Measurements from ENCODE around the gene MAGI3.

The MAGI3 gene

DNA sequence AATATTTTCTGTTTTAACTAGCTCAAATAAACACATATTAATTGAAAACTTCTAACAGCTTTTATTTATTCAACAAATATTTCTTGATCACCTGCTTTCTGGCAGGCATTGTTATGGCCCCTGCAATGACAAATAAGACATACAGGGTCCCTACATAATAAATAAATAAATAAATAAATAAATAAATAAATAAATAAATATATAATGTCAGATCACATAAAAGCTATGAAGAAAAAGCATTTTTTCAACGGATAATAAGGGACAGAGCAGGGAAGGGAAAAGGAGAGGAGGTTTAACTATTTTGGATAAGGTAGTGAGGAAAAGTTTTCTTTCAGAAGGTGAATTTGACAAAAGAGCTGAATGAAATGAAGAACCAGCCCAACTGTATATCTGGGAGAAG lies 115.0 kb downstream of the MAGI3 start (continued):
- TF ChIP-seq, protein P1, sequence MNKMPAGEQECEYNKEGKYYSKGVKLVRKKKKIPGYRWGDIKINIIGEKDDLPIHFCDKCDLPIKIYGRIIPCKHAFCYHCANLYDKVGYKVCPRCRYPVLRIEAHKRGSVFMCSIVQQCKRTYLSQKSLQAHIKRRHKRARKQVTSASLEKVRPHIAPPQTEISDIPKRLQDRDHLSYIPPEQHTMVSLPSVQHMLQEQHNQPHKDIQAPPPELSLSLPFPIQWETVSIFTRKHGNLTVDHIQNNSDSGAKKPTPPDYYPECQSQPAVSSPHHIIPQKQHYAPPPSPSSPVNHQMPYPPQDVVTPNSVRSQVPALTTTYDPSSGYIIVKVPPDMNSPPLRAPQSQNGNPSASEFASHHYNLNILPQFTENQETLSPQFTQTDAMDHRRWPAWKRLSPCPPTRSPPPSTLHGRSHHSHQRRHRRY (tag by site-specific recombination; IDR thresholded peaks at IDR 0.05): no peak
- TF ChIP-seq ZNF202 (tag by site-specific recombination; IDR thresholded peaks at IDR 0.05; ENCODE audit: borderline replicate concordance) (peak; percentile 66; the same call in 1 of the 2 replicates), WT1 (tag by site-specific recombination; IDR thresholded peaks at IDR 0.05) (no peak), ZSCAN30 (tag by site-specific recombination; IDR thresholded peaks at IDR 0.05) (no peak)
- TF ChIP-seq, protein P2, sequence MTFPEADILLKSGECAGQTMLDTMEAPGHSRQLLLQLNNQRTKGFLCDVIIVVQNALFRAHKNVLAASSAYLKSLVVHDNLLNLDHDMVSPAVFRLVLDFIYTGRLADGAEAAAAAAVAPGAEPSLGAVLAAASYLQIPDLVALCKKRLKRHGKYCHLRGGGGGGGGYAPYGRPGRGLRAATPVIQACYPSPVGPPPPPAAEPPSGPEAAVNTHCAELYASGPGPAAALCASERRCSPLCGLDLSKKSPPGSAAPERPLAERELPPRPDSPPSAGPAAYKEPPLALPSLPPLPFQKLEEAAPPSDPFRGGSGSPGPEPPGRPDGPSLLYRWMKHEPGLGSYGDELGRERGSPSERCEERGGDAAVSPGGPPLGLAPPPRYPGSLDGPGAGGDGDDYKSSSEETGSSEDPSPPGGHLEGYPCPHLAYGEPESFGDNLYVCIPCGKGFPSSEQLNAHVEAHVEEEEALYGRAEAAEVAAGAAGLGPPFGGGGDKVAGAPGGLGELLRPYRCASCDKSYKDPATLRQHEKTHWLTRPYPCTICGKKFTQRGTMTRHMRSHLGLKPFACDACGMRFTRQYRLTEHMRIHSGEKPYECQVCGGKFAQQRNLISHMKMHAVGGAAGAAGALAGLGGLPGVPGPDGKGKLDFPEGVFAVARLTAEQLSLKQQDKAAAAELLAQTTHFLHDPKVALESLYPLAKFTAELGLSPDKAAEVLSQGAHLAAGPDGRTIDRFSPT (tag by site-specific recombination; IDR thresholded peaks at IDR 0.05): no peak
- TF ChIP-seq, protein P3, sequence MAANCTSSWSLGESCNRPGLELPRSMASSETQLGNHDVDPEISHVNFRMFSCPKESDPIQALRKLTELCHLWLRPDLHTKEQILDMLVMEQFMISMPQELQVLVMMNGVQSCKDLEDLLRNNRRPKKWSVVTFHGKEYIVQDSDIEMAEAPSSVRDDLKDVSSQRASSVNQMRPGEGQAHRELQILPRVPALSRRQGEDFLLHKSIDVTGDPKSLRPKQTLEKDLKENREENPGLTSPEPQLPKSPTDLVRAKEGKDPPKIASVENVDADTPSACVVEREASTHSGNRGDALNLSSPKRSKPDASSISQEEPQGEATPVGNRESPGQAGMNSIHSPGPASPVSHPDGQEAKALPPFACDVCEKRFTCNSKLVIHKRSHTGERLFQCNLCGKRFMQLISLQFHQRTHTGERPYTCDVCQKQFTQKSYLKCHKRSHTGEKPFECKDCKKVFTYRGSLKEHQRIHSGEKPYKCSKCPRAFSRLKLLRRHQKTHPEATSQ (tag by site-specific recombination; IDR thresholded peaks at IDR 0.05): no peak

DNA sequence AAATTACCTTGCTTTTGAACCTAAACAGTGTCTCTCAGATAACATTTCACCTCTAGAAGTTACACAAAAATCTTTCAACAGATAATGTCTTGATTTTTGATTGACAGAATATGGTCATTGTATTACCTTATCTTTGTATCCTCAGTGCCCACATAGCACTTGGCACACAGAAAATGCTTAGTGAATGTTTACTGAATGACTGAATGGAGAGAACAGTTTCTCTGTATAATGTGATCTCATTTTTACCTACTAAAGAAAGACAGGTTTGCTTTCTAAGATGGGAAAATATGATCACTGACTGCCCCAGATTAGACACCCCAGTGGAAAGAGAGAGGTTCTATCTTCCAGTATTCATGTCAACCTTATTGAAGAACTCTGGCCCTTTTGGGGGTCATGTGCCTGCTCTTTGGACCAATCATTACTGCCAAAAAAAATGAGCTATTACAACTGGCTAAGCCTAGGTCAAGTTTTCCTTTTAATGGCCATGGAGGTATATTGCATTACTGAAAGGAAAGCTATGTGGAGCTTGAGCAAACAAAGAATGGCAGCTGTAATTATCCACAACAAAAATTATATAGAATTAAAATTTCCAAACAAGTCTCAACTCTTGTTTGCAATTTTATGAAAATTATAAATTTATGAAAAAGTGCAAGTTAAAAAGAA lies 117.4 kb downstream of the MAGI3 start:
- ChIA-PET POLR2A (interaction anchor here (1.3 kb wide), 1 partner anchor 26 kb away, joined by 3 read pairs; no protein-coding TSS in a partner anchor), CTCF (interaction anchor here (0.7 kb wide), 1 partner anchor 699 kb away, joined by 5 read pairs; no protein-coding TSS in a partner anchor)
- Histone ChIP-seq H3K4me3 (ENCODE audit: low read depth, low read length) (no peak overlapping the region), H3K9me3 (ENCODE audit: control insufficient read depth, insufficient read depth, low read depth, low read length) (no peaks in the 10 kb centered on the region; the same call in 1 of the 2 replicates), H3K36me3 (ENCODE audit: control insufficient read depth in 2 of 2, insufficient read depth in 1 of 2, low read length in 2 of 2) (no peaks in the 10 kb centered on the region), H3K4me1 (ENCODE audit: control insufficient read depth, insufficient read depth, low read length) (no peaks in the 10 kb centered on the region; the same call in 1 of the 2 replicates), H3K27ac (ENCODE audit: extremely low read depth, low read depth, low read length) (no peak overlapping the region)
- TF ChIP-seq ZNF830 (tag by site-specific recombination; IDR thresholded peaks at IDR 0.05; ENCODE audit: low read depth) (no peak), ZNF184 (tag by site-specific recombination; IDR thresholded peaks at IDR 0.05) (no peak), ZNF791 (tag by site-specific recombination; IDR thresholded peaks at IDR 0.05) (no peak), ZNF558 (tag by site-specific recombination; IDR thresholded peaks at IDR 0.05) (no peak), ZNF133 (tag by site-specific recombination; IDR thresholded peaks at IDR 0.05) (no peak), ZNF664 (tag by site-specific recombination; IDR thresholded peaks at IDR 0.05) (no peak), ZNF514 (tag by site-specific recombination; IDR thresholded peaks at IDR 0.05) (no peak)
- TF ChIP-seq, protein P4, sequence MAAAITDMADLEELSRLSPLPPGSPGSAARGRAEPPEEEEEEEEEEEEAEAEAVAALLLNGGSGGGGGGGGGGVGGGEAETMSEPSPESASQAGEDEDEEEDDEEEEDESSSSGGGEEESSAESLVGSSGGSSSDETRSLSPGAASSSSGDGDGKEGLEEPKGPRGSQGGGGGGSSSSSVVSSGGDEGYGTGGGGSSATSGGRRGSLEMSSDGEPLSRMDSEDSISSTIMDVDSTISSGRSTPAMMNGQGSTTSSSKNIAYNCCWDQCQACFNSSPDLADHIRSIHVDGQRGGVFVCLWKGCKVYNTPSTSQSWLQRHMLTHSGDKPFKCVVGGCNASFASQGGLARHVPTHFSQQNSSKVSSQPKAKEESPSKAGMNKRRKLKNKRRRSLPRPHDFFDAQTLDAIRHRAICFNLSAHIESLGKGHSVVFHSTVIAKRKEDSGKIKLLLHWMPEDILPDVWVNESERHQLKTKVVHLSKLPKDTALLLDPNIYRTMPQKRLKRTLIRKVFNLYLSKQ (tag by site-specific recombination; IDR thresholded peaks at IDR 0.05; ENCODE audit: borderline replicate concordance): no peak

DNA sequence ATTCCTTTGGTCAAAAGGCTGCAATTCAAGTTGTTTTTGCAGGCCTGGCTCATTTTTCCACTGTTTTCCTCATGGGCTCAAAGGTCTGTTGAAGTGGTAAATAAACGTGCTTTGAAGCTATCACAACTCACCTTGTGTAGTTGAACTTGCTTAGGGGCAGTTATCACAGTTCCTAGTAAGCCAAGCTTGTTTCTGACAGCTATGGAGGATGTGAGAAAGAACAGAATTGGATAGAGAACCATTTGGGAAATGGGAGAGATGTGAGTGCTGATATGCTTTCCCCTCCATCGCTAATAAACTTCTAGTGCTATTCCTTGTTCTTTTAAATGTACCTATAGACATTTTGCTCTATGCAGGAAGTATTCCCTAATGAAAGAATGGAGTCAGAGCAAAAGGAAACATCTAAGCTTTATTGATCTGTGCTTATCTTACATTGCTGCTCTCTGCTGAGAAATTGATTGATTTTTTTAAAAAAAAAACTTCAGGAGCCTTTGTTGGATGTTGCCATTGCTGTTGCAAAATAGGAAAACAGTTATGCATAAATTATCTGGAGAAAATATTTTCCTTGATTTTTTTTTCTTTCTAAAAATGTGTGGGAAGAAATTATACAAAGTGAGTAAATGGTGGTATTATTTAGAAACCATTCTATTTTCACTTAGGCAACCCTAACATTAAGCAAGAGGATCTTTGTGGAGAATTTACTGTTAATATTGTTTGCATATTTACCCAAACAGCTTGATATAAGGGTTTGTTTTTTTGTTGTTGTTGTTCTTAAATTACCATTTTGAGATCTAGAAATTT lies 118.2 kb downstream of the MAGI3 start:
- POLR2A ChIA-PET: interaction anchor here (1.3 kb wide), 1 partner anchor 25 kb away, joined by 3 read pairs; no protein-coding TSS in a partner anchor
- TF ChIP-seq ZNF624 (tag by site-specific recombination; IDR thresholded peaks at IDR 0.05) (no peak), ZNF121 (tag by site-specific recombination; IDR thresholded peaks at IDR 0.05) (no peak), SALL2 (tag by site-specific recombination; IDR thresholded peaks at IDR 0.05; ENCODE audit: borderline replicate concordance) (no peak)
- TF ChIP-seq, protein P5, sequence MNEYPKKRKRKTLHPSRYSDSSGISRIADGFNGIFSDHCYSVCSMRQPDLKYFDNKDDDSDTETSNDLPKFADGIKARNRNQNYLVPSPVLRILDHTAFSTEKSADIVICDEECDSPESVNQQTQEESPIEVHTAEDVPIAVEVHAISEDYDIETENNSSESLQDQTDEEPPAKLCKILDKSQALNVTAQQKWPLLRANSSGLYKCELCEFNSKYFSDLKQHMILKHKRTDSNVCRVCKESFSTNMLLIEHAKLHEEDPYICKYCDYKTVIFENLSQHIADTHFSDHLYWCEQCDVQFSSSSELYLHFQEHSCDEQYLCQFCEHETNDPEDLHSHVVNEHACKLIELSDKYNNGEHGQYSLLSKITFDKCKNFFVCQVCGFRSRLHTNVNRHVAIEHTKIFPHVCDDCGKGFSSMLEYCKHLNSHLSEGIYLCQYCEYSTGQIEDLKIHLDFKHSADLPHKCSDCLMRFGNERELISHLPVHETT (tag by site-specific recombination; IDR thresholded peaks at IDR 0.05): no peak
- TF ChIP-seq, protein P6, sequence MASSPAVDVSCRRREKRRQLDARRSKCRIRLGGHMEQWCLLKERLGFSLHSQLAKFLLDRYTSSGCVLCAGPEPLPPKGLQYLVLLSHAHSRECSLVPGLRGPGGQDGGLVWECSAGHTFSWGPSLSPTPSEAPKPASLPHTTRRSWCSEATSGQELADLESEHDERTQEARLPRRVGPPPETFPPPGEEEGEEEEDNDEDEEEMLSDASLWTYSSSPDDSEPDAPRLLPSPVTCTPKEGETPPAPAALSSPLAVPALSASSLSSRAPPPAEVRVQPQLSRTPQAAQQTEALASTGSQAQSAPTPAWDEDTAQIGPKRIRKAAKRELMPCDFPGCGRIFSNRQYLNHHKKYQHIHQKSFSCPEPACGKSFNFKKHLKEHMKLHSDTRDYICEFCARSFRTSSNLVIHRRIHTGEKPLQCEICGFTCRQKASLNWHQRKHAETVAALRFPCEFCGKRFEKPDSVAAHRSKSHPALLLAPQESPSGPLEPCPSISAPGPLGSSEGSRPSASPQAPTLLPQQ (tag by site-specific recombination; IDR thresholded peaks at IDR 0.05): no peak
- CTCF ChIA-PET: no interaction called here
- H3K27ac ChIP-seq (ENCODE audit: extremely low read depth, low read depth, low read length): no peak overlapping the region
- no peaks in the 10 kb centered on the region; the same call in 1 of the 2 replicates for H3K4me1 ChIP-seq (ENCODE audit: control insufficient read depth, insufficient read depth, low read length)
- no peaks in the 10 kb centered on the region for H3K36me3 ChIP-seq (ENCODE audit: control insufficient read depth in 2 of 2, insufficient read depth in 1 of 2, low read length in 2 of 2)
- no peak overlapping the region for H3K4me3 ChIP-seq (ENCODE audit: low read depth, low read length)
- H3K9me3 ChIP-seq (ENCODE audit: control insufficient read depth, insufficient read depth, low read depth, low read length): no peaks in the 10 kb centered on the region
